NCI-H82 treated with DMSO at 0.1 percent for 48 hours (cell line): Measurements from ENCODE around the gene MRPL50.

Experiments used
- DNase-seq: peaks from one replicate; lab custom pipeline; 2025; ENCODE audit not compliant: unreplicated experiment; lab: John Stamatoyannopoulos, UW

Gene MRPL50

DNA sequence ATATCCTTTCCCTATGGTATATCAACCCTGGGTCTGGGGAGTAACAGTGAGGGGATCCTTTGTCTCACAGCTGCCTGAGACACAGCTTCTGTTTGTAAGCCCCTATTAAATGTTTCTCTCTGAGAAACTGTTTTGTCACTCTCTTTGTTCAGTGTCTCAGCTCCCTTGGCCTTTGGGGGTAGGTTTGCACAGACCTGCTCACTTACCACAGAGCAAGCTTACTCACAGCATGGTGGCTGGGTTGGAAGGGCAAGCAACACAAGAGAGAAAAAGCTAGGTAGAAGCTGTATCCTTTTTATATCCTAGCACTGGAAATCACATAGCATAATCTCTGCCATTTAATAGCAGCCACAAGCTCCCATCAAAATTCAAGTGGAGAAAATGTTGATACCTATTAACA is 18.1 kb downstream of the MRPL50 start:
- DNase-seq, result no peak

DNA sequence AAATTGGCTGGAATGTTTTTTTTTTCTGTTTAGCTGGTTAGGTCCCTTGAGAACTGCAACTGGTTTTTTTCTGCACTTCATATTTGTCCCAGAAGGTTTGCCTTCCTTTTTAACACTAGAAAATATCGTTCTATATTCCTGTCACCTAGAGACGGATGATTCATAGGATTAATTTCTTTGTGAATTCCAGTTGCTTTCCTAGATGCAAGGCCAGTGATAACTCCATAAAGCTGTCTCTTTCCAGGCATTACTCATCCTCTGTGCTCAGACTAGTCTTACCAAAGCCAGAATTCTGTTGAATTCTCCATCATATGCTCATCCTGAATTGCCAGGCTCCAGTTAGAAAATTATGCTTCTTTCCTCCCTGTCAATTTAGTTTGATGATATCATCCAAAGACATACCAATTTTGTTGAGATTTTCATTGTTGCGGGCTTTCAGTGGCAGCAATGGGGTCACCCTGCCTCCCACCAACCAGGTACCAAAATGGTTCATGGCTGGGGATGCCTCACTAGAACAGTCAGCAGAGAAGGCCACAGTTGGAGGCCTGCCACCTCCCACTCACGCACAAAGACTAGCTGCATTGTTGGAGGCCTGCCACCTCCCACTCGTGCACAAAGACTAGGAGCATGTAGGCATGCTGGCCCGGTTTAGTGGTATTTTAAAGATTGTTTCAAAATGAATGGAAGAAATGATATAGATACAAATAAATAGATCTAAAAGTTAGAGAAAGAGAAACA is 22.1 kb downstream of the MRPL50 start:
- DNase-seq, result no peak

DNA sequence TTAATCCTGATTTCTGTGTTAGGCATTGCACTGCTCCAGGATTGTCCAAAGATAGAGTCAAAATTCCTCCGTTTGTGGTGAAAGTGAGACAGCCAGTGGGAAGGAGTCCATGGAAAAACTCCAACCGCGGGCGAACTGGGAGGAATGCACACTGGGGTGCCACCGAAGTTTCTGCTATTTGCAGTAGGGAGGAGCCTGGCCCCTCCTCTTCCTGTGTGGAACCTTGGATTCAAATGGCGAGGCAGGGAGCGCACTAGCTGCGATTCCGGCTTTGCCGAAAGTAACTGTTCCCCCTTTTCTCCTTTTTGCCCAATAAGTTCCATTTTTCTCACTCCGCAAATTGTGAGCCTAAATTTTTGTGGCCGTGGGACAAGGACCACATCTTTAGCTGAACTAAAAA is 22.9 kb downstream of the MRPL50 start:
- DNase-seq, result no peak

DNA sequence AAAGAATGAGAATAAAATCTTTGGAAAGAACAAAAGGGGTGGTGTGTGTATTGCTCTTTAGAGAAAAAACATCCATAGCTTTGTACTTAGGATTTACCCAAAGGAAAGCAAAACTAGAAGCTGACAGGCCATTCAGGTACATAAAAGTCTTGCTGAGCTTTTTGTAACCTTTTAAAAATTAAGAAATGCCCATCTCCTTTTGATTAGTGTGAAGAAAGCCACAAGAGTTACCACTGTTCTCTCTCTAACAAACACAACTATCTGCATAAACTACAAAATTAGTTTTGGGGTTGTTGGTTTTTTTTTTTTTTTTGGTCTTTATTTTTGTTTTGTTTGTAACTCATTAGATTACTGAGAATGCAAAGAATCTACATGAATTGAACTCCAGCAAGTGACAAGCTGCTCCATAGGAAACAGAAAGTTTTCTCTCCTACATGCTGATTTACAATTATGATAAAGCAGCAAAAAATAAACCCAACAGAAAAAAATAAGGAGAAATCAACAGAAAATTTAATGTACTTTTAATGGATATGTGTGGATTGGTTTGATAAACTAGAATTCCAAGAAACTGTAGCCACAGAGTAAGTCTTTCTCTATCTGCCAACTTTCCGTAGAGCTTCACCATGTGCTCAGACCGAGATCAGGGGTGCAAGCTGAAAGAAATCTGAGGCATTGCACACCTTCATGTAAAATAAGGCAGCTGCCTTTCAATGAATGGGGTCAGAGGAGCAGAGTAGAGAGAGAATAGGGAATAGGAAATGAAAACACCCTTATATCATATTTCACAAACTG is 25.9 kb downstream of the MRPL50 start:
- DNase-seq, result no peak

DNA sequence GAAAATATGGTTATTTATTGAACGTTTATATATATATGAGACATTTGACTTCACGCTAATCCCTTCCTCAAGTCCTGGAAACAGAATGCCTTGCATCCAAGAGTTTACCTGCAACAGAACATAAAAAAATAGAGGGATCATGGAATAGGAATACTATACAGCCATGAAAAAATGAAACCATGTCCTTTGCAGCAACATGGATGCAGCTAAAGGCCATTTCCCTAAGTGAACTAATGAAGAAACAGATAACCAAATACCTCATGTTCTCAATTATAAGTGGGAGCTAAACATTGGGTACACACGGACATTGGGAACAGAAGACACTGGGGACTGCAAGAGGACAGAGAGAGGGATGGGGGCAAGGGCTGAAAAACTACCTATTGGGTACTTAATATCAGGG is 26.6 kb downstream of the MRPL50 start:
- no peak for DNase-seq

DNA sequence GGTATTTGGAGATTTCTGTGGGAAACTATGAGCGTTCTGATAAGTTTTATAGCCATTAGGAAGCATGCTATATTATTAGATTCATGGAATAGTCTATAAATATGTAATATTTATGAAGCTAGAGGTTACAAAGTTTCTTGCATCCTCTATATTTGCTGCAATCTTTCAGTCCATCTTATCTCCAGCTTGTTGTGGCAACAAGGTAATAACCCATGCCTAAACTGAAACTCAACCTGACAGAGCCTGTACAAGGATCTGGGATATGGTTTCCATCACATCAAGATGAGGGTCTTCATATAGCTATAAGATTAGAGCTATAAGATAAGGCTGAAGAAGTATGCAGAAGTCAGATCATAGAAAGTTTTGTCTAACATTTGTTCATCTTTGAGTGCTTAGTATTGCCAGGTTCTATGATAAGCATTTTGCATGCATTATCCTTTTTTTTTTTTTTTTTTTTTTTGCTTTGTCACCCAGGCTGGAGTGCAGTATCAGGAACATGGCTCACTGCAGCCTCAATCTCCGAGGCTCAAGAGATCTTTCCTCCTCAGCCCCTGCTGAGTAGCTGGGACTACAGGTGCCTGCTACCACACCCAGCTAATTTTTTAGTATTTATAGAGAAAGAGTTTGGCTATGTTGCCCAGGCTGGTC is 28.4 kb downstream of the MRPL50 start:
- no peak for DNase-seq

DNA sequence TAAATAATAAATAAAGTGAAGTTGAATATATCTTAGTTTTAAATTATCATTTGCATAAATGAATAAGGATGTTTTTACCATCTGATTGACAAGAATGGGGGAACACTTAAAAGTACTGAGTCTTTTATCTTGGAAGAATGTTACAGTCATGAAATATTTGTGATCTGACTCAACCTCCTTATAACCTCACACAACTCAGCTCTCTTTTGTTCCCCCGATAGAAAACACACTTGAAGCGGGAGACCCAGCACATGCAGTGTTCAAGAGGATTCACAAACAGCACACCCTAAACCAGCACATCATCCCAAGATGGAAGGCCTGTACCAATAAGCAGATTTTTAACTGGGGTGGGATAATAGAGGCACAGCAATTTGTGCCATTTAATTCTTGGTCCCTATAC is 29.1 kb downstream of the MRPL50 start:
- DNase-seq, result no peak

DNA sequence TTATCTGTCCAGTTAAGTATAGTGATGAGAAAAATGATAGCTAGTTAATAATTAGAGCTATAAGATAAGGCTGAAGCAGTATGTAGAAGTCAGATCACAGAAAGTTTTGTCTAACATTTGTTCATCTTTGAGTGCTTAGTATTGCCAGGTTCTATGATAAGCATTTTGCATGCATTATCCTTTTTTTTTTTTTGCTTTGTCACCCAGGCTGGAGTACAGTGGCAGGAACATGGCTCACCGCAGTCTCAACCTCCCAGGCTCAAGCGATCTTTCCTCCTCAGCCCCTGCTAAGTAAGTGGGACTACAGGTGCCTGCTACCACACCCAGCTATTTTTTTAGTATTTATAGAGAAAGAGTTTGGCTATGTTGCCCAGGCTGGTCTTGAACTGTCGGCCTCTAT is 31.1 kb downstream of the MRPL50 start:
- no peak for DNase-seq

DNA sequence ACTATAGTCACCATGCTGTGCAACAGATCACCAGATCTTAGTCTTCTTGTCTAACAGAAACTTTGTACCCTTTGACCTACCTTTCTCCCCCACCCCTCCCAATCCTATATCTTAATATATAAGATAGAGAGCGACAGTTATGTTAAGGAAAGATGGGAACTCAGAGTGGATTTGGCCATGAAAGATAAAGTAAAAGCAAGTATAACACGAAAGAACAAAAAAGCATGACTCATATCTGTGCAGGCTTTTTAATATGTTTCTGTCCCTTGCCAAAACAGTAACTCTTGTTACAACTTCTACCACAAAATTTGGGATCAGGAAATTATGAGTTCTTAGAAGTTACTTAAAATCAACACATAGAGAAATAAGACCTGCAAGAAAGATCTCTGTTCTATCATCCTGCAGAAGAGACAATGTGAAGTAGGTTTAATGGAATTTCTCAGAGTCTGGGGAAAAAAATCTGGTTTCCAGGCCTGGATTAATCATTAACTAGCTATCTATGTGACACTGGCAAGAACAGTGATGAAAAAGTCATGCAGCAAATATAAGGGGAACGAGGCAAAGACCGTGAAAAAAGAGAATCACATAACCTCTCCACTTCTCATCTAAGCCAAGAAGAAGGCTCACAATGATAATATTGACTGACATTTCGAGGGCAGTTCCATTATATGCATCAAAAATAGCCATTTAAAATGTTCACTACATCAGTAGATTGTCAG is 32.2 kb downstream of the MRPL50 start:
- no peak for DNase-seq

DNA sequence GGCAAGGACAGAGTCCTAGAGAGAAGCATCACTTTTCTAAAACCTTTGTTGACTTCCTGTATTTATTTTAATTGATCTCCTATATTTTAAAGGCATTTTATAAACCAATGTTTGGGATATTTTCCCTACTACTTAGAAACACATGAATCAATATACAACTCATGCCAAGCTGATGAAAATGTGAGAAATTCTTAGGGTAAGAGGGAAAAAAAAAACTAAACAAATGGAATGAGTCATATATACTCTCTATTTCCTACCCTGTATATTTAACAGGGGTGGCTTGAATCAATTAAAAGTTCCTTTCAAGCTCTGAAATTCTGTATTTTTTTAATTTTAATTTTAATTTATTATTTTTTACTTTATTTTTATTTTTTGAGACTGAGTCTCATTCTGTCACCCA is 33.2 kb downstream of the MRPL50 start:
- no peak for DNase-seq

DNA sequence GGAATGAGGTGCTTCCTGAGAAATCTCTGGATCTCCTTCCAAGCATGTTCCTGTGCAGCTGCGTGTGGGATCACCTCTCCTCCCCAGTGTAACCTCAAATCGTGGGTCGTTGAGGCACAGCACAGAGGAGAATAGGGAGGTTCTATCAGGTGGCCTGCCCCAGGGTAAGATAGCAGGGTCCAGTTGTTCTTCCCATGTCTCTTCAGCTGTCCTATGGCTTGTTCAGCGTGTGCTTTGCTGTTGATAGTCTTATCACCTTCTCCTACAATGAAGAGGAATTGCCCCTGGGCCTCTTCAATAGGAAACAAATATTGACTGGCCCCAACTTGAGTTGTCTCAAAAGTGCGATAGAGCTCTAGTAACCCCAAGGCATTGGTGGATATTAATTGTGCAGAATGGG is 36.0 kb downstream of the MRPL50 start:
- DNase-seq, result no peak

DNA sequence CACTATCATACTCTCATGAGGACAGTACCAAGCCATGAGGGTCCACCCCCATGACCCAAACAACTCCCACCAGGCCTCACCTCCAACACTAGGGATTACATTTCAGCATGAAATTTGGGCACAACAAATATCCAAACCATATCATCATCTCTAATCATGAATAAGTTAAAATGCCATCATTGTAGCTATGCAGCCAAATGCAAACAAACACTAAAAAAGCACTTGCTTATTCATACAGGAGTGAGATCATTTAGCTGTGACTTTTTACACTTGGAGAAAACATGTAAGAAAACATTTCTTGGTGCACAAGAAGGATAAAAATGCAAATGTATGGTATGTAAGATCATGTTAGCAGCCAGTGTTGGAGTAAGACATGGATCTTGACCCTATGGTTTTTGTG is 37.8 kb downstream of the MRPL50 start:
- DNase-seq, result no peak

DNA sequence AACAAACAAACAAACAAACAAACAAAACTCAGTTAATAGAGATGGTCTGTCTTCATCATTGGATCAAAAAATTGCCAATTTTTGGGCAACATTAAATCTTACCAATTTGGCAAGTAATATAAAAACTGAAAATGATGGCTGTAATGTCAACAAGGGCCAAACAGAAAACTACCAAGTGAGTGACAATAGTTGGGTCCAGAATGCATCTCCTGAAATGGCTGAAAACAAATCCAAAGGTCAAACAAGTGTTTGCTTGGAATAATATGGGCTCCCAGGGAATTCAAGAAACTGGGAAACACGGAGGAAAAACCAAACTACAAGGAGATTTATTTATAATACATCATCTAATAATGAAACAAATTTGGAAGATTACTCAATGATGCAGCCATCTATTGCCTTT is 38.7 kb downstream of the MRPL50 start:
- DNase-seq, result no peak

DNA sequence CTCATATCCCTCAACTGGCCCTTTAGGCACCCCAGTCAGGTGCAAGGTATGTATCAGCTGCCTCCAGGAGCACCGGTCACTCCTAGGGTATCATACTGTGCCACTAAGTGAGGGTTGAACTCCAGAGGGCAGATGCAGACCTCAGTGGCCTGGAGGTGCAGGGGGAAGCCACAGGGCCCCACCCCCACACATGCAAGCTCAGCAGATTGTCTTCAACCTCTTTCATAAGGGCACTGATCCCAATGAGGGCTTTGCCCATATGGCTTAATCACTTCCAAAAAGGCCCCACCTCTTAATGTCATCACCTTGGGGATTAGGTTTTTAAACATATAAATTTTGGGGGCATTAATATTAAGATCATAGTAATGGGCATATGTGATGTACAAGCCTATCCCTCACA is 41.8 kb downstream of the MRPL50 start:
- no peak for DNase-seq

DNA sequence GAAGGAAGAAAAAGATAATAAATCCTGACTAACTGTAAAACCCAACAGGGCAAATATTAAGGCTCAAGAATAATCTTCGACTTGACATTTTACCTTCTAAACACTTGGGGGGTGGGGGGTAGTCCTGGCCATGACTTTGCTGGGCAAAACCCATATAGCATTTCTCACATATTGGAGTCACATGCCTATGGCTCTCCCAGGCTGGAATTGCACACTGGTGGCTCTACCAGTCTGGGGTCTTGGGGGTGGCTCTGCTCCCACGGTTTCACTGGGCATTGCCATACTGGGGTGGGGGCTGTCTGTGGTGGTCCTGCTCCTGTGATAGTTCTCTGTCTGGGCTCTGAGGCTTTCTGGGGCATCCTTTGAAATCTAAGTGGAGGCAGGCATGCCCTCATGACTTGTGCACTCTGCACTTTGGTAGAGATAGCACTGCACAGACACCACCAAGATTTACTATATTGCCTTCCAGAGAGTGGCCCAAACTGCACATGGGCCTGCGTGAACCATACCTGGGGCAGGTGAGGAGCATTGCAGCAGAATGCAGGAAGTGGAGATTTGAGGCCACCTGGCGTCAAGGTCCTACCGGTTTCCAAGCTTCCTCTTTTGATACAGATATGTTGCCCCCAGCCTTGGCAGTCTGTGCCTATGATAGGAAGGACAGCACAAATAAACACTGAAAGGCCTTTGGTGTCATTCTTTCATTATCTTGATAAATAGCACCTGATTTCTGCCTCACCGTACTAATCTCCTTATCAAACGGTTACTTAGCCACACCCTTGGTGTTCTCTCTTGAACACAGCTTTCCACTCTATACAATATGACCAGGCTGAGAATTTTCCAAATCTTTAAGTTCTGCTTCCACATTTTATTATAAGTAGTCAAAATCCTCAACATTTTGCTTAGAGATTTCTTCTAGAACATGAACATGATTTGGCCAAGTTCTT is 43.4 kb downstream of the MRPL50 start:
- DNase-seq, result no peak

DNA sequence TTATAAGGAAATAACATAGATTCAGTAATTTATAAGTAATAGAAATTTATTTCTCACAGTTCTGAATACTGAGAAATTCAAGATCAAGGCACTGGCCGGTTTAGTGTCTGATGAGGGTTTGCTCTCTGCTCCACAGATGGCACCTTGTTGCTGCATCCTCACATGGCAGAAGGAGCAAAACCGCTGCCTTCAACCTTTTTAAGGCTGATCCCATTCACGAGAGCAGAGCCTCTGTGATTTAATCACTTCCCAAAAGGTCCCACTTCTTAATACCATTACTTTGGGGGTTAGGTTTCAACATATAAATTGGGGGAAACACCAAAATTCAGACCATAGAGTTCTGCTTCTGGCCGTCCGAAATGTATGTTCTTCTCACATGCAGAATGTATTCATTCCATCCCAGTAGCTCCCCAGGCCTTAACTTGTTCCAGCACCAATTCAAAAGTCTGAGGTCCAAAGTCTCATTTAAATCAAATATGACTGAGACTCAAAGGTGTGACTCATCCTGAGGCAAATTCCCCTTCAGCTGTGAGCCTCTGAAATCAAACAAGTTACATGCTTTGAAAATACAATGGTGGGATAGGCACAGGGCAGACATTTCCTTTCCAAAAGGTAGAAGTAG is 44.2 kb downstream of the MRPL50 start:
- DNase-seq, result no peak

DNA sequence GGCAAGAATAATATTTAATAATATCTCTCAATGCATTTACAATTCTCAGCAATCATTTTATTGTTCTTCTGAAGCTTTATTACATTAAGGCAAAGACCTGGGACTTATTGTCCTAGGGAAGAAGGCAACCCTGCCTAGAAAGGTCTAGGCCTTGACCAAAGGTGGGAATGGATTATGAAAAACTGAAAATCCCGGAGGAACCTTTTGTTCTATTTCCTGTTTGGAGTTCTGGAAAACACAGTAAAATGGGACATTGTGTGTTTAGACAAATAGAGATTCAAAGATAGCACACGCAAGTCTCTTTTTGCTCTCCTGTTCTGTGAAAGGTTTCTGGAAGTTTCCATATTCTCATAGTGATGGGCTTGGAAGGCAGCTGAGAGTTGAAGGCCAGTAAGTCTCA is 44.7 kb downstream of the MRPL50 start:
- no peak for DNase-seq

DNA sequence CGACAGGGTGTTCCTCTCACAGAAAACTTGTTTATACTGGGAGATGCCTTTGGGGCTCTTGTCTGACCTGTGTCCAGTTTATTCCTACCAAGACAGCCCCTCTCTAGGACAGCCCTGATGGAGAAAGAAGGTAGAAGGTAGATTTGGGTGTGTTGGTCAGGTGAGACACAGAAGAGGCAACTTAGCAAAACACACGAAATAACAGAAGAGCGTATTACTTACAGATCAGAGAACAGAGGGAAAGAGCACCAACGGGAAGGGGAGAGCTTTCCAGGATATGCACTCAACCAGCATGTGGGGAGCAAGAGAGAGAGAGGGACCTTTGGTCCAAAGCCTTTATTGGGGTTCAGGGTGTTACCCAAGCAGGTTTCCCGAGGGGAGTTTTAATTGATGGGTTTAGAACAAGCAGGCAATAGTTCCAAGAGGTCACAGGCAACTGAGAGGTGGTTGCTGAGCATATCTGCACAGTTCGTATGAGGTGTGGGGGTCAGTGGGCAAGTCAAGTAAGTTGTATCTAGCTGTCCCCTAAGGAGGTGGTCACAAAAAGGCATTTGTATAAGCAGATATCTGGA is 45.4 kb downstream of the MRPL50 start:
- DNase-seq, result no peak

DNA sequence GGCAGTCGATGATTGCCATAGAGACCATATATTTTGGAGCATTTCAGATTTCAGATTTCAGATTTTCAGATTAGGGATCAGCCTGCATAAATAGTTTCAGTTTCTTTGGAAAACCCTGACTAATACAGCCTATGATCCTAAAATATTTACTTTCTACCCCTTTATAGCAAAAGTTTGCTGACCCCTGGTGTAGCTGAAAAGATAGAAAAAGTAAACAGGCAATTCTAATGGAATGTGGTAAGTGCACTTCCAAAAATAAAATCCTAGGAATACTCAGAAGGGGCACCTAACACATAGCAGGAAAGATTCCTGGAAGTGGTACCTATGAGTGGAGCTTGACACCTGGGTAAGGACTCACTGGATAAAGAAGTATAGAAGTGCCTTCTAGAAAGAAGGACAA is 48.1 kb downstream of the MRPL50 start:
- DNase-seq, result no peak

DNA sequence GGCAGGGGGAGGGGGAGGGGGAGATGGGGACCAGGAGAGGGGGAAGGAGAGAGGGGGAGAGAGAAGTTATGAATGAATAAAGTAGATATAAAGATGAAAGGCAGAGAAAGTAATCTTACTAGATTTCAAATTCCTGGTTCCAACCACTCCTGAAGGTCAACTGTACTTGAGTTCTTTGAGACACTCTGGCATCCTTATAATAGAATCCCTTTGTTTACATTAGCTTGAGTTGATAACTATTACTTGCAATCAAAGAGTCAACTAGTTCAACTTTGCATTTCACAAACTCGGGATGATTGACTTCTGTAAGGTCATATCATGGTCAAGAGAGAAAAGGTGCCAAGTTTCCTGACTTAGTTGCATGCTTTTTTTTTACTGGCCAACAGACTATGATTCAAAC is 55.8 kb downstream of the MRPL50 start:
- no peak for DNase-seq
